IMR-90 (cell line): ENCODE results near the gene ST14. TPM values are rescaled to one million over a fixed set of nuclear protein-coding genes. Genes with fewer than 3 reads are reported as not detected.

Experiments
- ATAC-seq: fragments of 200-7000 bp; cut with Tn5 transposase; 2 replicates; pipeline ENCODE4 v1.9.1; 2020; ENCODE audit warnings: low read depth, mild to moderate bottlenecking, moderate library complexity
- BruUV-seq: library from RNA; stranded (reverse); fragments of 400-500 nt; replicated peaks from 2 replicates; lab custom pipeline; 2021; lab: Mats Ljungman, UMichigan
- CTCF ChIA-PET: fragments of 300-600 bp; formaldehyde crosslinking; extraction: SDS; loops from one replicate; lab custom pipeline; 2021; ENCODE audit warnings: antibody characterized with exemption; lab: Yijun Ruan, JAX
- POLR2A ChIA-PET: fragments of 300-600 bp; sonication (Branson Sonifier 250); formaldehyde crosslinking; loops from one replicate; lab custom pipeline; 2022; ENCODE audit warnings: antibody characterized with exemption; ENCODE audit not compliant: unreplicated experiment; lab: Charles Lee
- DNase-seq: peaks from one replicate; pipeline ENCODE4 v3.0.0; 2013
- H2AFZ ChIP-seq: replicated peaks from 2 replicates; pipeline ENCODE3; 2013; ENCODE audit warnings: low read length, mild to moderate bottlenecking; ENCODE audit not compliant: poor library complexity
- H2AK5ac ChIP-seq: 2 replicates; pipeline ENCODE4 v1.6.1; 2013; ENCODE audit warnings: low read depth, low read length, inconsistent platforms
- H2AK9ac ChIP-seq: replicated peaks from 2 replicates; pipeline ENCODE3; 2013; ENCODE audit warnings: mild to moderate bottlenecking, low read depth, low read length, moderate library complexity; ENCODE audit not compliant: poor library complexity
- H2BK120ac ChIP-seq: 2 replicates; pipeline ENCODE4 v1.6.1; 2013; ENCODE audit warnings: low read depth, low read length, inconsistent platforms
- H2BK15ac ChIP-seq: 3 replicates; pipeline ENCODE4 v1.6.1; 2013; ENCODE audit warnings: low read depth, low read length, inconsistent platforms
- H2BK20ac ChIP-seq: 2 replicates; pipeline ENCODE4 v1.6.1; 2013; ENCODE audit warnings: low read depth, mild to moderate bottlenecking, inconsistent platforms, low read length, moderate library complexity
- H2BK5ac ChIP-seq: 2 replicates; pipeline ENCODE4 v1.6.1; 2013; ENCODE audit warnings: mild to moderate bottlenecking, low read depth, low read length, inconsistent platforms; ENCODE audit not compliant: poor library complexity, severe bottlenecking
- H3K14ac ChIP-seq: replicated peaks from 2 replicates; pipeline ENCODE4 v1.6.1; 2013; ENCODE audit warnings: low read depth, low read length, inconsistent platforms
- H3K18ac ChIP-seq: 2 replicates; pipeline ENCODE4 v1.6.1; 2013; ENCODE audit warnings: low read depth, low read length, control low read depth
- H3K23ac ChIP-seq: 2 replicates; pipeline ENCODE4 v1.6.1; 2013; ENCODE audit warnings: low read depth, low read length, inconsistent platforms
- H3K27ac ChIP-seq: 2 replicates; pipeline ENCODE4 v1.5.1; 2013; ENCODE audit warnings: mild to moderate bottlenecking, control low read depth, low read length; ENCODE audit not compliant: insufficient read depth
- H3K27me3 ChIP-seq: 2 replicates; pipeline ENCODE4 v1.6.1; 2013; ENCODE audit warnings: low read length; ENCODE audit not compliant: control insufficient read depth, insufficient read depth
- H3K36me3 ChIP-seq: 2 replicates; pipeline ENCODE4 v1.6.1; 2013; ENCODE audit warnings: low read length, mixed read lengths; ENCODE audit not compliant: control insufficient read depth, insufficient read depth
- H3K4ac ChIP-seq: 2 replicates; pipeline ENCODE4 v1.6.1; 2013; ENCODE audit warnings: low read depth, low read length, inconsistent platforms
- H3K4me1 ChIP-seq: 2 replicates; pipeline ENCODE4 v1.6.1; 2013; ENCODE audit warnings: low read length, mixed read lengths; ENCODE audit not compliant: control insufficient read depth, insufficient read depth
- H3K4me2 ChIP-seq: 2 replicates; pipeline ENCODE4 v1.6.1; 2013; ENCODE audit warnings: low read depth, mild to moderate bottlenecking, control low read depth, low read length, moderate library complexity
- H3K4me3 ChIP-seq: 2 replicates; pipeline ENCODE4 v1.5.1; 2013; ENCODE audit warnings: low read depth, mild to moderate bottlenecking, control low read depth, low read length, moderate library complexity; ENCODE audit not compliant: insufficient read depth
- H3K56ac ChIP-seq: 2 replicates; pipeline ENCODE4 v1.6.1; 2013; ENCODE audit warnings: low read length, inconsistent platforms; ENCODE audit not compliant: insufficient read depth; ENCODE audit errors: extremely low read depth
- H3K79me1 ChIP-seq, 2 experiments: 2 replicates each; pipeline ENCODE4 v1.6.1; 2013; ENCODE audit warnings: low read length in 2 of 2, inconsistent platforms in 1 of 2, low read depth in 1 of 2
- H3K9ac ChIP-seq: 2 replicates; pipeline ENCODE4 v1.6.1; 2013; ENCODE audit warnings: low read depth, low read length, control low read depth
- H3K9me1 ChIP-seq: 2 replicates; pipeline ENCODE4 v1.6.1; 2013; ENCODE audit warnings: low read length, inconsistent platforms; ENCODE audit not compliant: insufficient read depth
- H3K9me3 ChIP-seq: 2 replicates; pipeline ENCODE4 v1.6.1; 2013; ENCODE audit warnings: low read length; ENCODE audit not compliant: control insufficient read depth, insufficient read depth
- H4K20me1 ChIP-seq: 2 replicates; pipeline ENCODE4 v1.6.1; 2013; ENCODE audit warnings: low read length, inconsistent platforms; ENCODE audit not compliant: insufficient read depth
- H4K5ac ChIP-seq: 2 replicates; pipeline ENCODE4 v1.6.1; 2013; ENCODE audit warnings: mild to moderate bottlenecking, low read depth, low read length, control low read depth
- H4K8ac ChIP-seq, 2 experiments: 2 replicates each; pipeline ENCODE4 v1.6.1; 2013; ENCODE audit warnings: low read depth in 2 of 2, low read length in 2 of 2, control low read depth in 1 of 2, inconsistent platforms in 1 of 2
- H4K91ac ChIP-seq: 2 replicates; pipeline ENCODE4 v1.6.1; 2013; ENCODE audit warnings: low read depth, low read length, inconsistent platforms; ENCODE audit not compliant: insufficient read depth
- BHLHE40 ChIP-seq: fragments of 150-350 bp; IDR thresholded peaks from 2 replicates; pipeline ENCODE4 v1.6.1; 2016; ENCODE audit warnings: mild to moderate bottlenecking, low read depth, low read length
- CEBPB ChIP-seq: IDR thresholded peaks from 2 replicates; pipeline ENCODE4 v1.6.1; 2012; ENCODE audit warnings: low read depth, low read length, improper control_type of control experiment
- CHD1 ChIP-seq: IDR thresholded peaks from 2 replicates; pipeline ENCODE4 v1.6.1; 2012; ENCODE audit warnings: low read depth, low read length, improper control_type of control experiment
- CTCF ChIP-seq: conservative IDR thresholded peaks from 2 replicates; pipeline ENCODE4 v1.5.1; 2012; ENCODE audit warnings: mild to moderate bottlenecking, low read depth, low read length, improper control_type of control experiment
- FOS ChIP-seq: fragments of 150-350 bp; IDR thresholded peaks from 2 replicates; pipeline ENCODE4 v1.6.1; 2016; ENCODE audit warnings: low read depth, low read length
- MAFK ChIP-seq: IDR thresholded peaks from 2 replicates; pipeline ENCODE4 v1.6.1; 2012; ENCODE audit warnings: low read depth, low read length, improper control_type of control experiment
- MAZ ChIP-seq: IDR thresholded peaks from 2 replicates; pipeline ENCODE4 v1.6.1; 2012; ENCODE audit warnings: low read depth, mild to moderate bottlenecking, low read length, improper control_type of control experiment, moderate library complexity, borderline replicate concordance
- MXI1 ChIP-seq: IDR thresholded peaks from 2 replicates; pipeline ENCODE4 v1.6.1; 2012; ENCODE audit warnings: low read depth, mild to moderate bottlenecking, low read length, moderate library complexity, borderline replicate concordance
- NFE2L2 ChIP-seq: fragments of 150-350 bp; IDR thresholded peaks from 2 replicates; pipeline ENCODE4 v1.6.1; 2016; ENCODE audit warnings: low read depth, mild to moderate bottlenecking, low read length
- POLR2A ChIP-seq: IDR thresholded peaks from 2 replicates; pipeline ENCODE4 v1.6.1; 2012; ENCODE audit warnings: mild to moderate bottlenecking, low read depth, low read length
- RAD21 ChIP-seq: IDR thresholded peaks from 2 replicates; pipeline ENCODE4 v1.6.1; 2012; ENCODE audit warnings: low read length, improper control_type of control experiment
- RCOR1 ChIP-seq: IDR thresholded peaks from 2 replicates; pipeline ENCODE4 v1.6.1; 2012; ENCODE audit warnings: mild to moderate bottlenecking, low read length, improper control_type of control experiment; ENCODE audit not compliant: insufficient replicate concordance
- RFX5 ChIP-seq: IDR thresholded peaks from 2 replicates; pipeline ENCODE4 v1.8.0; 2012; ENCODE audit warnings: low read depth, mild to moderate bottlenecking, low read length, moderate library complexity
- SMC3 ChIP-seq: fragments of 150-350 bp; IDR thresholded peaks from 2 replicates; pipeline ENCODE4 v1.6.1; 2016; ENCODE audit warnings: low read depth, mild to moderate bottlenecking, antibody characterized with exemption, low read length, moderate library complexity
- USF2 ChIP-seq: fragments of 150-350 bp; IDR thresholded peaks from 2 replicates; pipeline ENCODE4 v1.6.1; 2017; ENCODE audit warnings: mild to moderate bottlenecking, antibody characterized with exemption, low read length, low read depth
- WGBS, 2 experiments: methylation state at CpG; one replicate each; pipeline versions ENCODE4 v1.1.5 to v1.1.7; 2013; ENCODE audit warnings: missing lambda C conversion rate in 2 of 2; ENCODE audit not compliant: insufficient read length in 1 of 2; ENCODE audit errors: extremely low coverage in 2 of 2; 5-methylcytosine and 5-hydroxymethylcytosine counted together
- dilution Hi-C: fragments of 300-500 bp; cut with HindIII; formaldehyde crosslinking; loops from one replicate; pipeline ENCODE4 v1.14.3; 2018; ENCODE audit warnings: low sequenced_read_pairs; ENCODE audit not compliant: unreplicated experiment
- in situ Hi-C: fragments of 300-500 bp; cut with MboI; formaldehyde crosslinking; loops from 3 replicates; pipeline ENCODE4 v1.14.3; 2019; ENCODE audit warnings: low sequenced_read_pairs, inconsistent platforms, mixed read lengths
- intact Hi-C: fragments of 100-400 bp; cut with micrococcal nuclease; formaldehyde crosslinking; loops from 2 replicates; pipeline ENCODE4 v1.10.0; 2022
- polyA plus RNA-seq, 3 experiments: library from polyadenylated mRNA; depleted of rRNA; stranded (reverse); fragments of >200 nt; gene quantifications; 2 replicates each; pipeline ENCODE4 v1.2.3, GENCODE V29; 2012; ENCODE audit warnings: low replicate concordance in 1 of 3
- total RNA-seq: library from RNA; depleted of rRNA; stranded (reverse); fragments of >200 nt; gene quantifications from 2 replicates; pipeline ENCODE4 v1.2.3, GENCODE V29; 2012

ST14 gene
- total and polyA plus RNA-seq, 2 of the 4 experiments (the other 2 are of a cell fraction), result not detected

- Histone ChIP-seq H3K4me1 (no peaks in the 10 kb centered on the region; the same call in 1 of the 2 replicates), H3K4me3 (no peak overlapping the region), H2AFZ (no peak overlapping the region), H2BK5ac (no peak overlapping the region), H2BK15ac (no peak overlapping the region), H3K9me1 (peaks cover 3% of the 10 kb centered on the region; the same call in 1 of the 2 replicates), H3K18ac (no peak overlapping the region), H3K4ac (no peak overlapping the region), H2AK9ac (no peak overlapping the region), H3K36me3 (no peaks in the 10 kb centered on the region), H3K4me2 (no peak overlapping the region), H3K9me3 (no peaks in the 10 kb centered on the region), H3K79me1 (no peaks in the 10 kb centered on the region), H3K56ac (no peak overlapping the region), H3K27me3 (peaks cover 47% of the 10 kb centered on the region), H3K9ac (no peak overlapping the region), H4K20me1 (no peaks in the 10 kb centered on the region), H4K5ac (no peak overlapping the region), H3K27ac (no peak overlapping the region), H2BK20ac (no peak overlapping the region), H2AK5ac (no peak overlapping the region), H3K14ac (no peak overlapping the region), H4K91ac (no peak overlapping the region), H3K23ac (no peak overlapping the region), H4K8ac (no peak overlapping the region), H2BK120ac (no peak overlapping the region)
- DNase-seq (no peak), ATAC-seq (no peak)
- ChIA-PET POLR2A (no interaction called here), CTCF (no interaction called here)
- intact Hi-C loops, result no loop called here
- in situ Hi-C loops, result no loop called here
- WGBS, 2 experiments, result no CpG with 5 or more reads among the region's 8 CpGs
- dilution Hi-C loops, result no loop called here
- BruUV-seq, result no TSS peak
- TF ChIP-seq MAFK (no peak), POLR2A (no peak), CTCF (no peak), USF2 (no peak), MAZ (no peak), RFX5 (no peak), NFE2L2 (no peak), RCOR1 (no peak), CHD1 (no peak), BHLHE40 (no peak), SMC3 (no peak), MXI1 (no peak), FOS (no peak), RAD21 (no peak), CEBPB (no peak)
These were observed 2.5 kb upstream of the ST14 start for GRCh38 chr11:130157101-130157500.
